Immature natural killer cell (primary cell): ENCODE measurements around the gene SYNE1. TPM values are rescaled to one million over a fixed set of nuclear protein-coding genes. Genes with fewer than 3 reads are reported as not detected.
A peak's percentile ranks its signal among the peaks of the same experiment; 100 is the strongest.
"Not testable (repeated sequence)": the region's sequence is repeated elsewhere in the genome, so short reads cannot be mapped to it uniquely, and the experiment has no call there.

ENCODE experiments used
- DNase-seq, 3 donors: peaks; one replicate each; pipeline ENCODE4 v3.0.0; 2022; ENCODE audit warnings: mixed read lengths in 1 of 3
- H3K27ac Mint-ChIP-seq, 6 donors: one replicate each; pipeline ENCODE4 v1.8.0; 2020; ENCODE audit warnings: mixed read lengths in 6 of 6, mild to moderate bottlenecking in 5 of 6, inconsistent platforms in 4 of 6, moderate library complexity in 3 of 6
- H3K27me3 Mint-ChIP-seq, 3 donors: one replicate each; pipeline ENCODE4 v1.8.0; 2020 to 2021; ENCODE audit warnings: low read depth in 3 of 3, mild to moderate bottlenecking in 3 of 3, mixed read lengths in 3 of 3, moderate library complexity in 3 of 3, inconsistent platforms in 1 of 3
- H3K36me3 Mint-ChIP-seq, 3 donors: one replicate each; pipeline ENCODE4 v1.8.0; 2020; ENCODE audit warnings: mixed read lengths in 3 of 3, inconsistent platforms in 2 of 3, mild to moderate bottlenecking in 2 of 3
- H3K4me1 Mint-ChIP-seq, 2 donors: one replicate each; pipeline ENCODE4 v1.8.0; 2020; ENCODE audit warnings: inconsistent platforms in 2 of 2, mild to moderate bottlenecking in 2 of 2, mixed read lengths in 2 of 2, moderate library complexity in 1 of 2
- H3K4me3 Mint-ChIP-seq, 5 donors: one replicate each; pipeline ENCODE4 v1.8.0; 2020; ENCODE audit warnings: mild to moderate bottlenecking in 5 of 5, mixed read lengths in 5 of 5, inconsistent platforms in 3 of 5, moderate library complexity in 3 of 5
- H3K9me3 Mint-ChIP-seq, 6 donors: one replicate each; pipeline ENCODE4 v1.8.0; 2020; ENCODE audit warnings: mild to moderate bottlenecking in 6 of 6, mixed read lengths in 6 of 6, inconsistent platforms in 4 of 6, moderate library complexity in 3 of 6
- polyA plus RNA-seq, 3 donors: library from polyadenylated mRNA; unstranded; fragments of 300-500 nt; fragmentation: Illumina TruSeq; gene quantifications; one replicate each; pipeline ENCODE4 v1.2.3, GENCODE V29; 2021

SYNE1 gene
- polyA plus RNA-seq, 3 donors from 2014 or later: 25.9 to 117 (median 27.9) TPM

DNA sequence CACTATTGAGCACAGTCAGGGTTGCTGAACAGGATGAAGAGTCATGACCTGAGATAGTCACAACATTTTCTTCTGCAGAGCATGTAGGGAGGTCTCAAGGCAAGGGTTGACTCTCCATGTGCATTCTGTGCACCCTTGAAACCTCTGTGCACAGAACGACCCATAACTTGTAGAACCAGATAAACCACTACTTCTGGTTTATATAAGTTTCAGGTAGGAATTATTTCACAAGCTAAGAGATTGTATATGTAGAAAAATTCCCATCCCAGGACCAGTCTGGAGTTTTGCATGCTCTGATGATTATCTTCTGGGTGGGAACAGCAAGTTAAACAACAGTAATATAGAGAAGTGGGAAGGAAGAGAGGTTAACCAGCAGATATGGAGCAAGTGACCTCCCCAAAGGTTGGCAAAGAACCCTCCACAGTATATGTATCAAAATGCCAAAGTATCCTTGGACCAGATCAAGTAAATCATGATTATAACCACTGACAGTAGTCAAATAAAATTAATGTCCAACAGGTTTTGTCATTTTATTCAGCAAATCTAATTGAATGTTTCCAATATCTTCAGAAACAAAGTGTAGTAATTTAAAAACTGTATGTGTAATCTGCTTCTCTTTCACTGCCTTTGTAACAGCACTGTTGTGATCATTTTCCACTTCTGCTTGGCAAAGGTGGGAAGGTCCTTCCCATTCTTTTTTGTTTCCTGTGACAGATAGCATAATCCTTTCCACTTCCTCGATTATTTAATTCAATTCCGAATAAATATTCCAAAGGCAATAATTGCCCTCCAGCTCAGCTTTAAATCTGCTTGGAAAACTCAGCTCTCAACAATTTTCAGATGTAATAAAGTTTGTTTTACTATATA is 104.4 kb downstream of the SYNE1 start:
- no peak overlapping the region for H3K27ac Mint-ChIP-seq

DNA sequence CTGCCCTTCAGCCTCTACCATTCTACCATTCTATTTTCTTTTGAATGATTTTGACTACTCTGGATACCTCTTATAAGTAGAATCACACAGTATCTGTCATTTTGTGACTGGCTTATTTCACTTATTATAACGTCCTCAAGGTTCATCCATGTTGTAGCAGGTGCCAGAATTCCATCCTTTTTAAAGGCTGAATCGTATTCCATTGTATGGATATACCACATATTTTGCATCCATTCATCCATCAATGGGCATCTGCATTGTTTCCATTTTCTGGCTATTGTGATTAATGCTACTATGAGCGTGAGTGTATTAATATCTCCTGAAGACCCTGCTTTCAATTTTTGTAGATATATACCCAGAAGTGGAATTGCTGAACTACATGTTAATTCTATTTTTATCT is 105.5 kb downstream of the SYNE1 start:
- Mint-ChIP-seq H3K27ac (peak overlapping the region in 1 of 6 donors; percentile 52), H3K36me3 (peaks cover 0 to 7% (median 3%) of the 10 kb centered on the region in 3 donors), H3K27me3 (peaks cover 0 to 4% (median 2%) of the 10 kb centered on the region in 3 donors), H3K9me3 (no peaks in the 10 kb centered on the region), H3K4me3 (no peak overlapping the region), H3K4me1 (peaks cover 30 to 63% of the 10 kb centered on the region in 2 donors)
- no peak for DNase-seq

More for the DNA sequence above, 104.4 kb downstream of the SYNE1 start:
- Mint-ChIP-seq H3K4me3 (no peak overlapping the region), H3K27me3 (peaks cover 0 to 4% (median 2%) of the 10 kb centered on the region in 3 donors), H3K4me1 (peaks cover 31 to 63% of the 10 kb centered on the region in 2 donors), H3K9me3 (no peaks in the 10 kb centered on the region), H3K36me3 (peaks cover 0 to 10% (median 3%) of the 10 kb centered on the region in 3 donors)
- no peak for DNase-seq

DNA sequence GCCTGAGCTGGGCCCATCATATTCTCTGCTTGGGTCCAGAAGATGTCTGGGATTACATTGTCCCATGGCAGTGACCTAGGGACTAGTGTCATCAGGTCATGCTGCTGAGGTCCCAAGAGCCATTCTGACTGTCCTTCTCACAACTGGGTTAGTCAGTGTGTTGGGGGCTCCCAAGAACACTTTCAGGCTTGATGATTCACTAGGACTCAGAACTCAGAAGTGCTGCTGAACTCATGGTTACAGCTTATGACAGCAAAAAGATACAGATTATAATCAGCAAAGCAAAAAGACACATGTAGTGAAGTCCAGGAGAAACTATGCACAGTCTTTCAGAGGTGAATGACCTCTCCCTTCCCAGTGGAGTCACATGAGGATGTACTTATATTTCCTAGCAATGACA is 107.8 kb downstream of the SYNE1 start:
- no peak for DNase-seq
- no peak overlapping the region for H3K4me3 Mint-ChIP-seq
- peaks cover 0 to 4% (median 2%) of the 10 kb centered on the region in 3 donors for H3K27me3 Mint-ChIP-seq
- no peaks in the 10 kb centered on the region for H3K9me3 Mint-ChIP-seq
- H3K4me1 Mint-ChIP-seq: peaks cover 38 to 73% of the 10 kb centered on the region in 2 donors
- peaks cover 3 to 12% (median 4%) of the 10 kb centered on the region in 3 donors for H3K36me3 Mint-ChIP-seq
- peak overlapping the region in 4 of 6 donors; percentile 8 to 50 (median 32) for H3K27ac Mint-ChIP-seq

DNA sequence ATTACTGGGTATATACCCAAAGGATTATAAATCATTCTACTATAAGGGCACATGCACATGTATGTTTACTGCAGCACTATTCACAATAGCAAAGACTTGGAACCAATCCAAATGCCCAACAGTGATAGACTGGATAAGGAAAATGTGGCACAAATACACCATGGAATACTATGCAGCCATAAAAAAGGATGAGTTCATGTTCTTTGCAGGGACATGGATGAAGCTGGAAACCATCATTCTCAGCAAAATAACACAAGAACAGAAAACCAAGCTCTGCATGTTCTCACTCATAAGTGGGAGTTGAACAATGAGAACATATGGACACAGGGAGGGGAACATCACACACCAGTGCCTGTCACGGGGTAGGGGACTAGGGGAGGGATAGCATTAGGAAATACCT is 123.0 kb downstream of the SYNE1 start:
- Mint-ChIP-seq H3K36me3 (peaks cover 20 to 52% (median 37%) of the 10 kb centered on the region in 3 donors), H3K4me1 (peaks cover 13 to 28% of the 10 kb centered on the region in 2 donors)
- DNase-seq, H3K9me3 Mint-ChIP-seq, H3K27ac Mint-ChIP-seq, H3K27me3 Mint-ChIP-seq, H3K4me3 Mint-ChIP-seq: not testable (repeated sequence)

DNA sequence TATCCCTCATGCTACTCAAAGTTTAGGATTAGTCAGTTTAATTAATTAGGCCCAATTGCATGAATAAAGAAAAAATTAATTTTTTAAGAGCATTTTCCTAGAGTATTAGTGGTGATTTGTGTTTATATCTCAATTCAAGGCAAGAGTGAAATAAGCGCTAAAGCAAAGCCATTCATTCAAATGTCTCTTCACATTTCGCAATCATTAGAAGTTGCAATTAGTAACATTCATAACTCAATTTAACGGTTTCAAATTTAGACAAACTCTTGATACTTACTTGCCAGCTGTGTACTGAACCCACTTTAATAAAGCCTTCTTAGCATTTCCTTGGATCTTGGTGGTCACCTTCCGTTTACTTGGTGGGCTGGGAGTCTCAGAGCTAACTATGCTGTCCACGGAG is 127.2 kb downstream of the SYNE1 start:
- Mint-ChIP-seq H3K36me3 (peaks cover 7 to 41% (median 28%) of the 10 kb centered on the region in 3 donors), H3K4me3 (no peak overlapping the region), H3K9me3 (no peaks in the 10 kb centered on the region), H3K27ac (peak overlapping the region in 1 of 6 donors; percentile 48), H3K4me1 (peaks cover 6 to 12% of the 10 kb centered on the region in 2 donors), H3K27me3 (peaks cover 0 to 4% (median 2%) of the 10 kb centered on the region in 3 donors)
- DNase-seq: no peak

DNA sequence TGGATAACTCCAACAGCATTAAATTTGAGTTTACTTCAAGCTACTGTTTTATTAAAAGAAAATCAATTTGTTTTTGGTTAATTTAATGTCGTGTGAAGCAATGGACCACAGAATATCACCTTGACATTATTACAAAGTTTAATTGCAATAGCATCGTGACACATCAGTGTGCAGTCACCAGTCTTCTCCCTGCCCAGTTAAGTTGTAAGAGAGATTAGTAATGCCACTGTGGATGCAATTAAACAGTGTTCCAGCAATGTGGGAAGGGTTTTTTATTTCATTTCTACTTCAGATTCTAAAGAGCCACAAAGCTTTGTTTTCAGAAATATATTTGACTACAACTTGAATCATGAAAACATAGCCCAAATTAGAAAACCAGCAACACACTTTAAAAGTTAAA is 128.7 kb downstream of the SYNE1 start:
- peaks cover 7 to 38% (median 22%) of the 10 kb centered on the region in 3 donors for H3K36me3 Mint-ChIP-seq
- H3K4me3 Mint-ChIP-seq: no peak overlapping the region
- peaks cover 4 to 12% of the 10 kb centered on the region in 2 donors for H3K4me1 Mint-ChIP-seq
- H3K27ac Mint-ChIP-seq: no peak overlapping the region
- no peak for DNase-seq
- H3K9me3 Mint-ChIP-seq: no peaks in the 10 kb centered on the region
- peaks cover 0 to 3% (median 0%) of the 10 kb centered on the region in 3 donors for H3K27me3 Mint-ChIP-seq

DNA sequence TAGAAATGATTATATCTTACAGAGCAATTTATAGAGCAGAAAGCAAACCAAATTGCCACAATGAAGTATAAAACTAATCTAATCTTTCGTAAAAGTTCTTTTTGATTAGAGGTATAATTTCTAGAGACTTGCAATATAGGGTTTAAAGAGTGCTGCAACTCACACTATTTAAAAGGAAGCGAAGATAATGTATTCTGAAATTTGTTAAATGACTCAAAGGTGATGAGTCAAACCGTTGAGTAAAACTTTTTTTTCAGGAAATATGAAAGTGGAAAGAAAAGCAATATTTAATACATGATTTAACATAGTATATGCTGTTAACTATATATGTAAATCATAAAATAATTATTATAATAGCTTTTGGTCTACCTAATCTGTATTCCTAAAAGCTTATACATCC is 133.6 kb downstream of the SYNE1 start:
- H3K36me3 Mint-ChIP-seq: peaks cover 9 to 14% (median 10%) of the 10 kb centered on the region in 3 donors
- no peaks in the 10 kb centered on the region for H3K27me3 Mint-ChIP-seq
- no peak overlapping the region for H3K27ac Mint-ChIP-seq
- no peaks in the 10 kb centered on the region for H3K9me3 Mint-ChIP-seq
- no peak overlapping the region for H3K4me3 Mint-ChIP-seq
- H3K4me1 Mint-ChIP-seq: no peaks in the 10 kb centered on the region
- no peak for DNase-seq

DNA sequence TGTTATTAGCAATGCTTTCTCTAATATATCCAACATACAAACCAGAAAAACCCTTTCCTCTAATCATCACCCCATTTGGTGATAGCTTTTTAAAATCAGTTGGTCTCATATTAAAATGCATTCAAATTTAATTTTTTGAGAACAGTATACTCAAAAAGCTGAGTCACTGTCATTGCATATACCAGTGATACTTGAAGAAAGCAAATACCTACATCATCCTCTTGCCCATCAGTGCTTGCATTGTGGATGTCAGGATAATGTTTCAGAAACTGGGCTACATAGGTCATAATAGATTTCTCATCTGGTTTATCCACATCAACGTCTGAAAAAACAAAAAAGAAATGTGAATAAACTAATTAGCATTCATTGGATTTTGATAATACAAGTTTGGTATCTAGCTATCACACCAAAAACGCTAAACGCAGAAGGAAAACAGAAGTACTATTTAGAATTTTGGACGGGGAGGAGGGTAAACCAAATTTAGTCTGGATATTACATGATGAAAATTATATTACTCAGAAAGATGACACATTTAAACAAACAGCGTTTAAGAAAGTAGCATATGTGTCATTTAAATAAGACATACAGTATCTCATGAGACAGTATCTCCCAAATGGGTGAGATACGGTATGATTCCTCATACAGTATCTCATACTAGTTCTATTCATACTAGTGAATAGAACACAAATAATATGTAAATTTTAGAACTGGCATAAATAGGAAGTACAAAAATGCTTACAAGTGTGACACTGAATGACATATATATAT is 134.6 kb downstream of the SYNE1 start:
- peak overlapping the region in 1 of 6 donors; percentile 36 for H3K27ac Mint-ChIP-seq
- no peak for DNase-seq
- no peaks in the 10 kb centered on the region for H3K4me1 Mint-ChIP-seq
- peaks cover 13 to 22% (median 16%) of the 10 kb centered on the region in 3 donors for H3K36me3 Mint-ChIP-seq
- H3K9me3 Mint-ChIP-seq: no peaks in the 10 kb centered on the region
- H3K4me3 Mint-ChIP-seq: no peak overlapping the region
- no peaks in the 10 kb centered on the region for H3K27me3 Mint-ChIP-seq

DNA sequence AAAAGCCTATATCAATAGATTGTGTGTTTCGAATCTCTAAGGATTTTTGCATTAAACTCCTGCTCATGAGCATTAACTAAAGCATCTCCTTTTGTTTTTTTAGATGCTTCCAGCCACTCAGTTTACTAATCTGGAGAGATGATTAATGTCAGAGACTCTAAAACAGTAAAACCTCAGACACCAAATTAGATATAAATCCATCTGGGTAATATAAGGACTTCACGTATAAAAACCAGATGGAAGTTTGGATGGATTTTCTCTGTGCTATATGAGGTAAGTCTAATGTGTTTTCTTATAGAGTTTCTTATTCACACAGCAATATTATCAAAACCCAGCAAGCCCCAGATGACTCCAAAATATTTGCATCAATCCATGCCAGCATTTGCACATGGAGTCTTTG is 137.2 kb downstream of the SYNE1 start:
- Mint-ChIP-seq H3K27me3 (peaks cover 0 to 4% (median 0%) of the 10 kb centered on the region in 3 donors), H3K4me1 (no peaks in the 10 kb centered on the region), H3K36me3 (peaks cover 8 to 28% (median 13%) of the 10 kb centered on the region in 3 donors), H3K4me3 (no peak overlapping the region), H3K27ac (no peak overlapping the region), H3K9me3 (no peaks in the 10 kb centered on the region)
- no peak for DNase-seq

DNA sequence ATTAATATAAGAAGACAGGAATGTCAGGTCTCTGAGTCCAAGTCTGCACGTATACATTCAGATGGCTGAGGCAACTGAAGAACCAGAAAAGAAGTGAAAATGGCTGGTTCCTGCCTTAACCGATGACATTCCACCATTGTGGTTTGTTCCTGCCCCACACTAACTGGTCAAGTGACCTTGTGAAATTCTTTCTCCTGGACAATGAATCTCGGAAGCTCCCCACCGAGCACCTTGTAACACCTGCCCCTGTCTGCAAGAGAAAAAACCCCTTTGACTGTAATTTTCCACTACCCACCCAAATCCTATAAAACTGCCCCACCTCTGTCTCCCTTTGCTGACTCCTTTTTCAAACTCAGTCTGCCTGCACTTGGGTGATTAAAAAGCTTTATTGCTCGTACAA is 140.4 kb downstream of the SYNE1 start:
- peaks cover 0 to 4% (median 0%) of the 10 kb centered on the region in 3 donors for H3K27me3 Mint-ChIP-seq

DNA sequence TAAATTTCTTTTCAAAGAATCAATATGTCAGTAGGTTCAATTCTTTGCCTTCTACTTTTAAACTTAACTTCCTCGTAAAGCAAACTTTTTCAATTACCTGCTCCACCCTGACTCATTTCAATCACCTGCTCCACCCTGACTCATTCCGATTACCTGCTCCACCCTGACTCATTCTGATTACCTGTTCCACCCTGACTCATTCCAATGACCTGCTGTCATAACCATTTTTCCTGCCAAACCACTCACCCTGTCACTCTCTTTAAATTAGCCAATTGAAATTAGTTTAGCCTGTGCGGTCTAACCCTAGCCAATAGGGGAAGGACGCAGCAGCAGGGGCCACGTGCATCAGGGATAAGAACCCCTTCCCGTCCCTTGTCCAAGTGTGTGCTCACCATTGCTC is 141.7 kb downstream of the SYNE1 start:
- H3K36me3 Mint-ChIP-seq: peaks cover 3 to 19% (median 6%) of the 10 kb centered on the region in 3 donors
- H3K27me3 Mint-ChIP-seq, H3K4me3 Mint-ChIP-seq, H3K4me1 Mint-ChIP-seq, H3K27ac Mint-ChIP-seq, DNase-seq, H3K9me3 Mint-ChIP-seq: not testable (repeated sequence)

More for the DNA sequence above, 140.4 kb downstream of the SYNE1 start:
- peaks cover 3 to 19% (median 6%) of the 10 kb centered on the region in 3 donors for H3K36me3 Mint-ChIP-seq
- DNase-seq: no peak
- H3K4me3 Mint-ChIP-seq: no peak overlapping the region
- no peaks in the 10 kb centered on the region for H3K4me1 Mint-ChIP-seq
- no peaks in the 10 kb centered on the region for H3K9me3 Mint-ChIP-seq
- H3K27ac Mint-ChIP-seq: peak overlapping the region in 1 of 6 donors; percentile 47

DNA sequence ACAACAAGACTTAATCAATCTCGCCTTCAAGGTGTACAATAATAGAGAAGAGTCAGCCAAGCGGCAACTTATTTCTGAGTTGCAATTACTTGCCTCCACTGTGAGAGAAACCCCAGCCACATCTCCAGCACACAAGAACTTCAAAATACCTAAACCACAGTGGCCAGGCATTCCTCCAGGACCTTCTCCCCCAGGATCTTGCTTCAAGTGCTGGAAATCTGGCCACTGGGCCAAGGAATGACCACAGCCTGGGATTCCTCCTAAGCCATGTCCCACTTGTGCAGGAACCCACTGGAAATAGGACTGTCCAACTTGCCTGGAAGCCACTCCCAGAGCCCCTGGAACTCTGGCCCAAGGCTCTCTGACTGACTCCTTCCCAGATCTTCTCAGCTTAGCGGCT is 144.9 kb downstream of the SYNE1 start:
- not testable (repeated sequence) for DNase-seq, H3K4me1 Mint-ChIP-seq, H3K27me3 Mint-ChIP-seq, H3K4me3 Mint-ChIP-seq, H3K9me3 Mint-ChIP-seq, H3K27ac Mint-ChIP-seq
- H3K36me3 Mint-ChIP-seq: peaks cover 0 to 18% (median 0%) of the 10 kb centered on the region in 3 donors

DNA sequence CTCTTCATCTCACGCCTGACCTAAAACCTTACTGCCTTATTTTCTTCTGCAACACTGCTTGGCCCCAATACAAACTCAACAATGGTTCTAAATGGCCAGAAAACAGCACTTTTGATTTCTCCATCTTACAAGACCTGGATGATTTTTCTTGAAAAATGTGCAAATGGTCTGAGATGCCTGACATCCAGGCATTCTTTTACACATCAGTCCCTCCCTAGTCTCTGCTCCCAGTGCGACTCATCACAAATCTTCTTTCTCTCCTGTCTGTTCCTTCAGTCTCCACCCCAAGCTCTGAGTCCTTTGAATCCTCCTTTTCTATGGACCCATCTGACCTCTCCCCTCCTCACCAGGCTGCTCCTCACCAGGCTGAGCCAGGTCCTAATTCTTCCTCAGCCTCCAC is 145.7 kb downstream of the SYNE1 start:
- not testable (repeated sequence) for H3K27ac Mint-ChIP-seq, H3K27me3 Mint-ChIP-seq
- H3K36me3 Mint-ChIP-seq: peaks cover 0 to 18% (median 0%) of the 10 kb centered on the region in 3 donors

DNA sequence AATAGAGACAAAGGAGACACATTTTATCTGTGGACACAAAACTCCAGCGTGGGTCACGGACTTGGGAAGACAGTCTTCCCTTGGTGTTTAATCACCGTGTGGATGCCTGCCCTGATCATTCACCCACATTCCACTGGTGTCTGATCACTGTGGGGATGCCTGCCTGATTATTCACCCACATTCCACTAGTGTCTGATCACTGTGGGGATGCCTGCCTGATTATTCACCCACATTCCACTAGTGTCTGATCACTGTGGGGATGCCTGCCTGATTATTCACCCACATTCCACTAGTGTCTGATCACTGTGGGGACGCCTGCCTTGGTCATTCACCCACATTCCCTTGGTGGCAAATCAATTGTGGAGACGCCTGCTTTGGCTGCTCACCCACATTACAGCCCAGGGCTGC is 146.2 kb downstream of the SYNE1 start:
- H3K27me3 Mint-ChIP-seq, H3K4me1 Mint-ChIP-seq, H3K4me3 Mint-ChIP-seq, DNase-seq, H3K9me3 Mint-ChIP-seq: not testable (repeated sequence)
- H3K36me3 Mint-ChIP-seq: peaks cover 0 to 12% (median 0%) of the 10 kb centered on the region in 3 donors
- H3K27ac Mint-ChIP-seq: peak overlapping the region in 3 of 6 donors; percentile 9 to 38 (median 38)

More for the DNA sequence above, 145.7 kb downstream of the SYNE1 start:
- not testable (repeated sequence) for DNase-seq, H3K9me3 Mint-ChIP-seq, H3K4me1 Mint-ChIP-seq, H3K4me3 Mint-ChIP-seq
